Astrocyte of the cerebellum (primary cell): ENCODE measurements around the gene ZXDC.

Experiments
- DNase-seq: peaks from one replicate; pipeline ENCODE4 v3.0.0-alpha.2; 2011; ENCODE audit warnings: low read depth
- H3K4me3 ChIP-seq: 2 replicates; pipeline ENCODE4 v1.5.1; 2011; ENCODE audit warnings: mild to moderate bottlenecking, low read depth, low read length, moderate library complexity
- in situ Hi-C: cut with HindIII; loops from 2 replicates; pipeline ENCODE4 v1.10.0; 2017; ENCODE audit warnings: low sequenced_read_pairs
- TF ChIP-seq, protein P1 (sequence below): IDR thresholded peaks from 2 replicates; pipeline ENCODE4 v1.5.1; 2012; ENCODE audit warnings: low read length, low read depth, moderate library complexity, mild to moderate bottlenecking; ENCODE audit errors: missing control alignments

Gene ZXDC

DNA sequence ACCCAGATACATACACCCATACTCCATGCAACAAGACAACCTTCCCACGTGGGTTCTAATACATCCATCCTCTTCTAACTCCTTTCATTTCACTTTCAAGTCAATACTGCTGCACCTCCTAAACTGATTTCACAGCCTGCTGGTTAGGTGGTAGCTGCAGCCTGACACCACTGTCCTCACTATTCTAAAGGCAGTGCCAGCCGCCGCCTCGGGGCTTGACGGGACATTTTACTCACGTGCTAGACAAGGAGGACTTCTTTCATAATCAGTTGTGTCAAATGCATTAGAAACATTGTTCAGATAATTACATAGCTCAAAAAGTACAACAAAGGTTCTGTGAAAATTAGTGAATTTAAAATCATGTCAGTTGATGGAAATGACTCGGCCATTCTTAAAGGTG, 35.6 kb upstream of the ZXDC start:
- no peak overlapping the region for H3K4me3 ChIP-seq
- in situ Hi-C loops, result no loop called here
- TF ChIP-seq, protein P1, sequence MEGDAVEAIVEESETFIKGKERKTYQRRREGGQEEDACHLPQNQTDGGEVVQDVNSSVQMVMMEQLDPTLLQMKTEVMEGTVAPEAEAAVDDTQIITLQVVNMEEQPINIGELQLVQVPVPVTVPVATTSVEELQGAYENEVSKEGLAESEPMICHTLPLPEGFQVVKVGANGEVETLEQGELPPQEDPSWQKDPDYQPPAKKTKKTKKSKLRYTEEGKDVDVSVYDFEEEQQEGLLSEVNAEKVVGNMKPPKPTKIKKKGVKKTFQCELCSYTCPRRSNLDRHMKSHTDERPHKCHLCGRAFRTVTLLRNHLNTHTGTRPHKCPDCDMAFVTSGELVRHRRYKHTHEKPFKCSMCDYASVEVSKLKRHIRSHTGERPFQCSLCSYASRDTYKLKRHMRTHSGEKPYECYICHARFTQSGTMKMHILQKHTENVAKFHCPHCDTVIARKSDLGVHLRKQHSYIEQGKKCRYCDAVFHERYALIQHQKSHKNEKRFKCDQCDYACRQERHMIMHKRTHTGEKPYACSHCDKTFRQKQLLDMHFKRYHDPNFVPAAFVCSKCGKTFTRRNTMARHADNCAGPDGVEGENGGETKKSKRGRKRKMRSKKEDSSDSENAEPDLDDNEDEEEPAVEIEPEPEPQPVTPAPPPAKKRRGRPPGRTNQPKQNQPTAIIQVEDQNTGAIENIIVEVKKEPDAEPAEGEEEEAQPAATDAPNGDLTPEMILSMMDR, result no peak
- no peak for DNase-seq

DNA sequence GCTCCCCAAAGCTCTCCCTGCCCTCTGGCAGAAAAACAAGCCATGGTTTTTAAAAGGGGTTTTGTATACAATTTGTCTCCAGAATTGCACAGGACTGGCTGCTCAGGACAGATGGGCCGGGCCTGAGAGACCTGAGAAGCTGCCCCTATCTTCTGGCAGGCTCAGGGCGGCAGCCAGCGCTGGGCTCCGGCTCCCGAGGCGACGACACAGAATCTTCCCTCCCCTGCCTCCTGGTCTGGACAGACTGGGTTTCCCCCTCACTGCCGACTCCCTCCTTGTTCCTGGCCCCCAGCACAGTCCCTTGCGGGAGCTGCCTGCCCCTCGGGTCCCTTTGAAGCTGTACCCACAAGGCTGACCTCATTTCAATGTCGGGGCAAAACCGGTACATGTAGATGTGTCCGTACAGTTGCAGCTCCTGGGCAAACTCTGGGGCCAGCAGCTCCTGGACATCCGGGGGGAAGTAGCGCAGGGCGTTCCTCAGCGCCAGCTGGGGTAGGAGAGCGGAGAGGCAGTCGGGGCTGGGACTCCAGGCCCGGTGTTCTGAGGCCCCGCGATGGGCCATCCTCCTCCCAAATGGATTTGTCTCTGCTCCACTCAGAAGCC, 34.7 kb upstream of the ZXDC start:
- no peak for DNase-seq
- in situ Hi-C loops, result no loop called here

DNA sequence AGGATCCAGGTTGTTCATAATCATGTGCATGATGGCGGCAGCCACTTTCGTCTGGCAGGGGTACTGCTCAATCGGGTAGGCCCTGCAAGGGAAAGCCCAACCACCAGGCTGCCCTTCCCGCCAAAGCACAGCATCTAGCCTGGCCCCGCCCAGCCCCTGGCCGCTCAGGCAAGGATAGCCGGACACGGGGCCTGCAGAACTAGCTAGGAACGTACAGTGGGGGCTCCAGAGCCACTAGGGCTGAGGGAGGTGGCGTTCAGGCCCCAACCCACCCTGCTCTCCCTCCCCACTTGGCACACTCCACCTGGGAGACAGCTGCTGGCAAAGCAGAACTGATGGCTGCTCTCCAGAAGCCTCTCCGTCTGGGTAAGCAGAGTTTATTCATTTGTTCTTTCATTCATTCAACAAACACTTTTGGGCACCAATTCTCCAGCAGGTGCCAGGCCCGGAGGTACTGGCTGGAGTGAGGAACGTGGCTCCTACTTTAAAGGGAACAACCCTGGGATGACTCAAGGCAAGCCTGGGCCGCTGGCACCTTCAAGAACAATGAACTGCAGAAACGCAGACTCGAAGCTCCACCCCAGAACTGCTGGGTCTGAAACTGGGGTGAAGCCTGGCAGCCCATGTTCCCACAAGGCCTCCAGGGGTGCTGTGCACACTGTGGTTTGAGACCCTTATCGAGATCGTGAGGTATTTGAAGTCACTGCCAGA, 34.1 kb upstream of the ZXDC start:
- in situ Hi-C loops, result no loop called here
- no peak overlapping the region for H3K4me3 ChIP-seq
- TF ChIP-seq, protein P1, result no peak
- no peak for DNase-seq

More for the DNA sequence above, 34.7 kb upstream of the ZXDC start:
- TF ChIP-seq, protein P1, result no peak
- H3K4me3 ChIP-seq, result no peak overlapping the region

DNA sequence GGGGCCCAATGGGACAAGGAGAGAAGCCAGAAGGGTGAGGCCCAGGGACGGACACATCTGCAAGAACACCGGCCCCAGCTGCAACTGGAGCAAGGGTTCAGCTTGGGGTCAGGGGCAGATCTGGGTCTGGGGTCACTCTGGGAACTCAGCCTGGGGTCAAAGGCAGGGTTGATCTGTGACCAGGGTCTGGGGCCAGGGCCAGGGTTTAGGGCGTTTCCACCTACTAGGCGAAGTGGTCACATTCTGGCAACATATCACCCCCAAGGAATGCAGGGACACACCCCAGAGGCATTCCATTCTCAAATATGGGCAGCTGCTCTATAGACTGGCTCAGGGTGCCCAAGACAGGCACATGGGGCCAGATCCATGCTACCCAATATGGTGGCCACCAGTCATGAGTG, 32.9 kb upstream of the ZXDC start:
- no peak for DNase-seq
- no peak overlapping the region for H3K4me3 ChIP-seq
- in situ Hi-C loops, result no loop called here
- TF ChIP-seq, protein P1, result no peak

DNA sequence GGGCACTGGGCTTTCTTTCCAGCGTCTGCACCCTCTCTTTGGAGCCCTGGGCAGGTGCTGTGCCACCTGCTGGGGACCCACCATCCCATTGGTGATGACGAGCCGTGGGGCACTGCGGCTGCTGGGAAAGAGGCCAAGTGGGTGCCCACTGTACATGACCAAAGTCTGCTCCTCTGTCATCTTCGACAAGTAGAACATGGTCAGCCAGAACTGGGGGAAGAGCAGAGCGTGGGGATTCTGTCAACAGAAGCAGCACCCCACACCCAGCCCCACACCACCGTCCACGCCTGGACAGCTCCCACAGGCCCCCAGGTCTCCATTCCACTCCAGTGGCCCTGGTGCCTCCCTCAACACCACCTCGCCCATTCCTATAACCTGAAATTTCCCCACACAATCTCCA, 32.2 kb upstream of the ZXDC start:
- no peak for DNase-seq
- no peak overlapping the region for H3K4me3 ChIP-seq
- TF ChIP-seq, protein P1, result no peak
- in situ Hi-C loops, result no loop called here

DNA sequence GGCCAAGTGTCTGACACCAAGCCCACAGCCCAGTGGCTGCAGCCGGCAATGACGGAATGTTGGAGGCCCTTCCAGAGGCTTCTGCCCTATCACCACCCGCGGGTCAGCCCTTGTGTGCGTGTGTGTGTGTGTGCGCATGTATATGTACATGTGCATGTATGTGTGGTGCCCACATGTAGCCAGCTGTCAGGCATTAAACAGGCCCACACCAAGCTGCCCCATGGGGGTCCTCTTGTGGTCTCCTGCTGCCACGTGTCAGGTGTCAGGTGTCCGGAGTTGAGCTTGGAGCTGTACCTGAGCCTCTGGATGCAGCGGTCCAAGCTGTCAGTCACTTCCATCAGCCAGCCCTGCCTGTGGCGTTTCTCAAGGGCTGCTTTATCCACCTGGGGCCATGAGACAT, 28.0 kb upstream of the ZXDC start:
- in situ Hi-C loops, result no loop called here
- no peak for DNase-seq
- TF ChIP-seq, protein P1, result no peak
- H3K4me3 ChIP-seq, result no peak overlapping the region
